ENCODE results near the gene DKK2.

DNA sequence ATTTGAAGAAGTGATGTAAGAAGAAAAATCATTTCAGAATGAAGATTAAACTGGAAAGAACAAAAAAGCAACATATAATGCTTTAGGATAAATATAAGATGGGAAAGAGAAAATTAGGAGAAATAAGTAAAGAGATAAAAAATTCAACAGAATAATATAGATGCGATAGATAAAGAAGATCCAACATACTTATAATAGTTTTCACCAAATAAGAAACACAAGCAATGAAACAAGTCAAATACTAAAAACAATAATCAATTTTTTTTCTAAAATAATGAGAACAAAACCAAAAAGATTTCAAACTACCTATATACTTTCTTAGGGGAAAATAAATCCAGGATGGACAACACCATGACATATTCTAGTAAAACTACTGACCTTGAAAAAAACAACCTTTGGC, 10.1 kb upstream of the DKK2 start:
- TF ChIP-seq POLR2A (IDR thresholded peaks at IDR 0.05; ENCODE audit: low read length) (no peak), GATA1 (IDR thresholded peaks at IDR 0.05; ENCODE audit: low read depth, low read length) (no peak)

Measured in erythroblast (primary cell).